Keratinocyte (primary cell): Measurements from ENCODE around the gene NFE2L3. TPM values are rescaled to one million over a fixed set of nuclear protein-coding genes. Genes with fewer than 3 reads are reported as not detected.

Source experiments
- DNase-seq: peaks from one replicate; pipeline ENCODE4 v3.0.0-alpha.2; 2011; ENCODE audit warnings: low read depth, missing footprints, low spot score
- FAIRE-seq: peaks from 2 replicates; lab custom pipeline; 2011; peaks lifted over from hg19 to GRCh38; lab: Jason Lieb, UNC
- H2AFZ ChIP-seq: 2 replicates; pipeline ENCODE4 v1.6.0; 2012; ENCODE audit warnings: low read length, control low read depth, inconsistent platforms; ENCODE audit not compliant: control insufficient read depth
- H3K27ac ChIP-seq: 2 replicates; pipeline ENCODE4 v1.5.1; 2011; ENCODE audit warnings: low read length; ENCODE audit not compliant: control insufficient read depth, insufficient read depth
- H3K27me3 ChIP-seq: 3 replicates; pipeline ENCODE4 v1.6.0; 2011; ENCODE audit warnings: low read length; ENCODE audit not compliant: control insufficient read depth, insufficient read depth; ENCODE audit errors: extremely low read depth
- H3K36me3 ChIP-seq, 2 experiments: 2 replicates in 1 of 2; 3 replicates in 1 of 2; pipeline ENCODE4 v1.5.1; 2011; ENCODE audit warnings: low read length in 2 of 2, mild to moderate bottlenecking in 1 of 2; ENCODE audit not compliant: control insufficient read depth in 2 of 2, insufficient read depth in 2 of 2; ENCODE audit errors: extremely low read depth in 1 of 2
- H3K4me1 ChIP-seq: 3 replicates; pipeline ENCODE4 v1.5.1; 2011; ENCODE audit warnings: low read length; ENCODE audit not compliant: control insufficient read depth, insufficient read depth; ENCODE audit errors: extremely low read depth
- H3K4me2 ChIP-seq: 3 replicates; pipeline ENCODE4 v1.6.0; 2011; ENCODE audit warnings: low read depth, low read length; ENCODE audit not compliant: control insufficient read depth, insufficient read depth; ENCODE audit errors: extremely low read depth
- H3K4me3 ChIP-seq, 3 experiments: fragments of 200-600 bp in 1 of 3; sonication (generic) in 1 of 3; 2 replicates in 2 of 3; 3 replicates in 1 of 3; pipeline ENCODE4 v1.5.1; 2011 to 2016; ENCODE audit warnings: low read length in 3 of 3, mild to moderate bottlenecking in 3 of 3, control low read depth in 2 of 3, inconsistent platforms in 1 of 3, low read depth in 1 of 3, mixed read lengths in 1 of 3, mixed run types in 1 of 3, moderate library complexity in 1 of 3; ENCODE audit not compliant: control insufficient read depth in 2 of 3, insufficient read depth in 2 of 3; ENCODE audit errors: extremely low read depth in 1 of 3
- H3K79me2 ChIP-seq: 2 replicates; pipeline ENCODE4 v1.6.0; 2012; ENCODE audit warnings: low read length; ENCODE audit not compliant: control insufficient read depth, insufficient read depth
- H3K9ac ChIP-seq: 3 replicates; pipeline ENCODE4 v1.6.0; 2011; ENCODE audit warnings: low read length; ENCODE audit not compliant: control insufficient read depth, insufficient read depth; ENCODE audit errors: extremely low read depth
- H3K9me1 ChIP-seq: 3 replicates; pipeline ENCODE4 v1.6.0; 2011; ENCODE audit warnings: low read length; ENCODE audit not compliant: control insufficient read depth, insufficient read depth; ENCODE audit errors: extremely low read depth
- H3K9me3 ChIP-seq: 2 replicates; pipeline ENCODE4 v1.5.1; 2012; ENCODE audit warnings: low read depth, low read length; ENCODE audit not compliant: control insufficient read depth
- H4K20me1 ChIP-seq: 3 replicates; pipeline ENCODE4 v1.6.0; 2011; ENCODE audit warnings: low read length; ENCODE audit not compliant: control insufficient read depth, insufficient read depth; ENCODE audit errors: extremely low read depth
- CTCF ChIP-seq, 3 experiments: IDR thresholded peaks in 1 of 3; conservative IDR thresholded peaks in 1 of 3; optimal IDR thresholded peaks in 1 of 3; 2 replicates in 2 of 3; 3 replicates in 1 of 3; pipeline versions ENCODE3 to v1.5.1; 2011; ENCODE audit warnings: low read length in 3 of 3, mild to moderate bottlenecking in 3 of 3, moderate library complexity in 2 of 3, control low read depth in 1 of 3, inconsistent platforms in 1 of 3; ENCODE audit not compliant: insufficient read depth in 2 of 3; ENCODE audit errors: extremely low read depth in 1 of 3
- EZH2 ChIP-seq: IDR thresholded peaks from one replicate; pipeline ENCODE4 v1.6.1; 2012; ENCODE audit warnings: inconsistent platforms, mild to moderate bottlenecking, low read length, moderate library complexity
- dilution Hi-C: fragments of 300-500 bp; cut with MboI; formaldehyde crosslinking; loops from one replicate; pipeline ENCODE4 v1.7.0; 2020; ENCODE audit warnings: low sequenced_read_pairs; ENCODE audit not compliant: extremely low pct_ligation_motif_present
- polyA plus RNA-seq, 5 experiments: library from polyadenylated mRNA; depleted of rRNA in 3 of 5; stranded (reverse) in 3 of 5; stranded (forward) in 1 of 5; unstranded in 1 of 5; fragments of >200 nt; gene quantifications; 1 replicate in 1 of 5; 2 replicates in 3 of 5; 3 replicates in 1 of 5; pipeline versions ENCODE4 v1.2.1 to v1.2.3, GENCODE V29; 2011 to 2012; ENCODE audit warnings: missing spikeins in 2 of 5, low read depth in 1 of 5, low replicate concordance in 1 of 5

NFE2L3 gene
- polyA plus RNA-seq, 1 donor (not counting 4 experiments of a cell fraction or from before 2014, with no cell fraction given), result 17.8 TPM

- Histone ChIP-seq H3K9me1 (no peaks in the 10 kb centered on the region), H3K27me3 (no peaks in the 10 kb centered on the region), H3K4me1 (peaks cover 46% of the 10 kb centered on the region), H3K79me2 (peaks cover 25% of the 10 kb centered on the region), H3K27ac (peak overlapping the region; percentile 39), H3K36me3 (no peaks in the 10 kb centered on the region), H4K20me1 (no peaks in the 10 kb centered on the region), H3K9ac (peak overlapping the region; percentile 29), H3K4me3 (peak overlapping the region; percentile 41 to 62 (median 41)), H3K4me2 (peak overlapping the region; percentile 81), H2AFZ (no peak overlapping the region), H3K9me3 (no peaks in the 10 kb centered on the region)
- no peak for DNase-seq
- no peak for FAIRE-seq
- TF ChIP-seq CTCF (optimal IDR thresholded peaks at IDR 0.05 in 1 of 3, IDR thresholded peaks at IDR 0.05 in 1 of 3, conservative IDR thresholded peaks at IDR 0.05 in 1 of 3; ENCODE audit: extremely low read depth in 1 of 3, insufficient read depth in 2 of 3, low read length in 3 of 3), result no peak
- TF ChIP-seq EZH2, result no peak
- dilution Hi-C loops, result loop anchor here (10.0 kb wide), 1 partner anchor 279 kb away; no protein-coding TSS in a partner anchor
These were observed 1.3 kb downstream of the NFE2L3 start for GRCh38 chr7:26153241-26153822.

- TF ChIP-seq CTCF (optimal IDR thresholded peaks at IDR 0.05 in 1 of 3, IDR thresholded peaks at IDR 0.05 in 1 of 3, conservative IDR thresholded peaks at IDR 0.05 in 1 of 3; ENCODE audit: extremely low read depth in 1 of 3, insufficient read depth in 2 of 3, low read length in 3 of 3) (no peak), EZH2 (no peak)
- peak overlapping the region; percentile 39 for H3K27ac ChIP-seq
- peak overlapping the region; percentile 81 for H3K4me2 ChIP-seq
- dilution Hi-C loops, result loop anchor here (10.0 kb wide), 1 partner anchor 279 kb away; no protein-coding TSS in a partner anchor
- no peaks in the 10 kb centered on the region for H3K27me3 ChIP-seq
- no peaks in the 10 kb centered on the region for H3K9me3 ChIP-seq
- H3K4me1 ChIP-seq, result peaks cover 47% of the 10 kb centered on the region
- H2AFZ ChIP-seq, result peak overlapping the region; percentile 20
- H4K20me1 ChIP-seq, result no peaks in the 10 kb centered on the region
- H3K4me3 ChIP-seq, result peak overlapping the region; percentile 41 to 62 (median 41)
- no peaks in the 10 kb centered on the region for H3K9me1 ChIP-seq
- peaks cover 30% of the 10 kb centered on the region for H3K79me2 ChIP-seq
- no peaks in the 10 kb centered on the region for H3K36me3 ChIP-seq
- no peak for DNase-seq
- FAIRE-seq, result peak; percentile 46
- peak overlapping the region; percentile 29 for H3K9ac ChIP-seq
These were observed 2.1 kb downstream of the NFE2L3 start for GRCh38 chr7:26153823-26154783.
